A549 (cell line): ENCODE measurements around the gene PPM1H. TPM values are rescaled to one million over a fixed set of nuclear protein-coding genes. Genes with fewer than 3 reads are reported as not detected.

Experiments used
- ATAC-seq, 2 experiments: fragments of 200-7000 bp in 1 of 2; fragments of >200 bp in 1 of 2; cut with Nextera tagmentation in 1 of 2; cut with Tn5 transposase in 1 of 2; 3 replicates each; pipeline versions ENCODE4 v1.8.0 to v1.9.1; 2018 to 2020; ENCODE audit warnings: mild to moderate bottlenecking in 1 of 2, moderate library complexity in 1 of 2
- CTCF ChIA-PET: fragments of 300-600 bp; sonication (Branson Sonifier 250); formaldehyde crosslinking; extraction: SDS; loops from one replicate; lab custom pipeline; 2021; ENCODE audit warnings: antibody characterized with exemption, inconsistent platforms; lab: Yijun Ruan, JAX
- POLR2A ChIA-PET: fragments of 350-600 bp; formaldehyde crosslinking; extraction: SDS; loops from one replicate; lab custom pipeline; 2021; ENCODE audit warnings: antibody characterized with exemption, inconsistent platforms; lab: Yijun Ruan, JAX
- DNase-seq, 2 experiments: peaks; one replicate each; pipeline versions ENCODE4 v3.0.0 to v3.0.0-alpha.2; 2011 to 2016; ENCODE audit warnings: low read depth in 1 of 2, low spot score in 1 of 2
- FAIRE-seq: peaks from 2 replicates; lab custom pipeline; 2011; peaks lifted over from hg19 to GRCh38; lab: Jason Lieb, UNC
- H3K27ac ChIP-seq, 2 experiments: fragments of >200 bp; sonication (Bioruptor Twin); formaldehyde crosslinking; 3 replicates each; pipeline ENCODE4 v1.5.1; 2016 to 2017
- H3K4me1 ChIP-seq: fragments of >200 bp; sonication (Bioruptor Twin); formaldehyde crosslinking; 3 replicates; pipeline ENCODE4 v1.6.1; 2016
- H3K4me2 ChIP-seq: fragments of >200 bp; sonication (Bioruptor Twin); formaldehyde crosslinking; 3 replicates; pipeline ENCODE4 v1.6.1; 2016
- H3K4me3 ChIP-seq: fragments of >200 bp; sonication (Bioruptor Twin); formaldehyde crosslinking; 3 replicates; pipeline ENCODE4 v1.5.1; 2016
- H3K9me3 ChIP-seq: fragments of >200 bp; sonication (Bioruptor Twin); formaldehyde crosslinking; 3 replicates; pipeline ENCODE4 v1.6.1; 2016
- BCL3 ChIP-seq: fragments of >200 bp; sonication (Bioruptor Twin); formaldehyde crosslinking; IDR thresholded peaks from 3 replicates; pipeline ENCODE4 v1.6.1; 2016
- CBX8 ChIP-seq: fragments of 200-600 bp; sonication (generic); IDR thresholded peaks from 2 replicates; pipeline ENCODE4 v1.6.1; 2016
- EP300 ChIP-seq, 2 experiments: fragments of >200 bp; sonication (Bioruptor Twin); formaldehyde crosslinking; IDR thresholded peaks; 2 replicates in 1 of 2; 3 replicates in 1 of 2; pipeline ENCODE4 v1.6.1; 2016 to 2017
- FOXS1 ChIP-seq: fragments of 250-450 bp; sonication (Bioruptor Pico); IDR thresholded peaks from 2 replicates; pipeline ENCODE4 v1.5.0; 2020; ENCODE audit warnings: mild to moderate bottlenecking, moderate library complexity
- HEYL ChIP-seq: fragments of 250-450 bp; sonication (Bioruptor Pico); IDR thresholded peaks from 2 replicates; pipeline ENCODE4 v1.8.0; 2021; ENCODE audit warnings: mild to moderate bottlenecking, moderate library complexity
- KDM1A ChIP-seq: fragments of 200-600 bp; sonication (generic); IDR thresholded peaks from 2 replicates; pipeline ENCODE4 v1.6.1; 2016; ENCODE audit warnings: low read depth, mild to moderate bottlenecking
- MAFK ChIP-seq: fragments of 450-650 bp; IDR thresholded peaks from 2 replicates; pipeline ENCODE4 v1.6.1; 2014; ENCODE audit not compliant: partially characterized antibody
- MAZ ChIP-seq: fragments of 150-350 bp; IDR thresholded peaks from 2 replicates; pipeline ENCODE4 v1.6.1; 2014; ENCODE audit warnings: antibody characterized with exemption, low read depth, low read length, borderline replicate concordance
- NFE2L2 ChIP-seq: fragments of 150-350 bp; conservative IDR thresholded peaks from 2 replicates; pipeline ENCODE4 v1.6.1; 2014; ENCODE audit warnings: low read length
- NPAS2 ChIP-seq: fragments of 250-450 bp; sonication (Bioruptor Pico); IDR thresholded peaks from 2 replicates; pipeline ENCODE4 v1.8.0; 2022; ENCODE audit warnings: mild to moderate bottlenecking, moderate library complexity, borderline replicate concordance
- REST ChIP-seq: fragments of 200-600 bp; sonication (generic); IDR thresholded peaks from 2 replicates; pipeline ENCODE4 v1.6.1; 2016; ENCODE audit warnings: antibody characterized with exemption, mild to moderate bottlenecking, moderate library complexity
- SMC3 ChIP-seq: fragments of >200 bp; sonication (Bioruptor Twin); formaldehyde crosslinking; IDR thresholded peaks from 3 replicates; pipeline ENCODE4 v1.6.1; 2018; ENCODE audit warnings: inconsistent platforms
- SREBF2 ChIP-seq: fragments of 450-650 bp; IDR thresholded peaks from 2 replicates; pipeline ENCODE4 v1.6.1; 2014; ENCODE audit warnings: mild to moderate bottlenecking, moderate library complexity
- TP53 ChIP-seq: fragments of 250-450 bp; sonication (Bioruptor Pico); IDR thresholded peaks from 2 replicates; pipeline ENCODE4 v1.5.0; 2021; ENCODE audit warnings: mild to moderate bottlenecking, moderate library complexity
- USF2 ChIP-seq: fragments of 450-650 bp; IDR thresholded peaks from 2 replicates; pipeline ENCODE4 v1.6.1; 2014; ENCODE audit warnings: antibody characterized with exemption
- ZFP36 ChIP-seq: fragments of 450-650 bp; IDR thresholded peaks from 2 replicates; pipeline ENCODE4 v1.6.1; 2014; ENCODE audit warnings: borderline replicate concordance; ENCODE audit not compliant: partially characterized antibody
- WGBS: methylation state at CpG from one replicate; pipeline ENCODE4 v1.1.6; 2017; ENCODE audit errors: missing lambda C conversion rate; 5-methylcytosine and 5-hydroxymethylcytosine counted together
- polyA plus RNA-seq, 4 experiments: library from polyadenylated mRNA; depleted of rRNA in 3 of 4; stranded (reverse); fragments of >200 nt; fragmentation: RNase III in 1 of 4; extraction: RNeasy Plus Mini Kit Qiagen cat#74134 plus additional on column Dnase treatment in 1 of 4; gene quantifications; 2 replicates in 3 of 4; 3 replicates in 1 of 4; pipeline ENCODE4 v1.2.3, GENCODE V29; 2011 to 2017
- TF ChIP-seq, protein P1 (sequence below): IDR thresholded peaks from 2 replicates; pipeline ENCODE4 v1.6.1; 2012
- TF ChIP-seq, protein P2 (sequence below): IDR thresholded peaks from 2 replicates; pipeline ENCODE4 v1.6.1; 2012; ENCODE audit warnings: low read depth, borderline replicate concordance

The PPM1H gene
- polyA plus RNA-seq, 2 of the 4 experiments (the other 2 are of a cell fraction), result 7.8 TPM

DNA sequence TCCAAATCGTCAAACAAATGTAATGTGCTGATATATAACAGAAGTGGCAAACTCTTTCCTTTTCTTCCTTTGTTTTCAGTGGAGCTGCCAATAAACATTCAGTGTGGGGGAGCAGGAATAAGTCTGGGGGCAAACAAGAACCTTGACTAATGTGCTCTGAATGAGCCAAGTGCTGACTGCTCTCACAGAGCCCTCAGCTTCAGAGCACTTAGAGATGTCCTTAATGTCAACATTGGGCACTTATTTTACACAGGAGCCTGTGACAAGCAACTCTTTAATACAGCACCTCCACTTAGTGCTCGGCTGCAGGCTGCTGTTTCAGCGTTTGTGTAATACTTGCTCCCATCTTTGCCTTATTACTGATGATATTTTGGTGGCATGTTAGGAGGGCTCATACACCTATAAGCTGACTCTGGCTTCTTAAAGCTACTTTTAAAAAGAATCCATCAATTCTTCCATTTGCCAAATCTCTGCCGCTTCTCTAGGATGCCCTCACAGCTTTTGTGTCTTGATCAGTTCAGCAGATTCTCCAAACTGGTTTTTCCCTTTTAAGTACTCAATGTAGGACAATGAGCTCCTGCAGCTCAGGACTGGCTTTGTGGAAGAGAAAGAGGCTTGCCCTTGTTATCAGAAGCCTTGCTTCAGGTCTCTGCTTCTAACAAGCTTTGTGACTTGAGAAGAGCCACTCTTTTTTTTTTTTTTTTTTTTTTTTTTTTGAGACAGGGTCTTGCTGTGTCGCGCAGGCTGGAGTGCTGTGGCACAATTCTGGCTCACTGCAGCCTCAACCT, 261.7 kb downstream of the PPM1H start:
- TF ChIP-seq, protein P1, sequence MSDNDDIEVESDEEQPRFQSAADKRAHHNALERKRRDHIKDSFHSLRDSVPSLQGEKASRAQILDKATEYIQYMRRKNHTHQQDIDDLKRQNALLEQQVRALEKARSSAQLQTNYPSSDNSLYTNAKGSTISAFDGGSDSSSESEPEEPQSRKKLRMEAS, result no peak
- TF ChIP-seq REST, result no peak
- no peak for TF ChIP-seq NFE2L2
- TF ChIP-seq FOXS1 (CRISPR knock-in tag), result no peak
- TF ChIP-seq, all 56 proteins: peak for 0
- ChIA-PET CTCF (interaction anchor here (0.6 kb wide), 1 partner anchor 398 kb away, joined by 3 read pairs; no protein-coding TSS in a partner anchor), POLR2A (no interaction called here)
- Histone ChIP-seq H3K4me2 (no peak overlapping the region), H3K9me3 (0 out of 3 replicates have a peak, but pooled peaks cover 3% of the 10 kb centered on the region), H3K4me1 (no peaks in the 10 kb centered on the region), H3K27ac (no peak overlapping the region; a peak in 1 of 6 replicates), H3K4me3 (no peak overlapping the region)
- DNase-seq (no peak), ATAC-seq (no peak), FAIRE-seq (no peak)
- 93% methylated on average over 6 of the region's 6 CpGs for WGBS

GRCh38 chr12:62670986-62671720, 263.8 kb downstream of the PPM1H start:
- FAIRE-seq, result no peak
- TF ChIP-seq CBX8 (no peak), BCL3 (no peak), USF2 (no peak), EP300 (IDR thresholded peaks at IDR 0.05) (no peak), ZFP36 (no peak), MAFK (no peak), TP53 (CRISPR knock-in tag) (no peak), NPAS2 (CRISPR knock-in tag) (no peak), SREBF2 (no peak), MAZ (no peak), KDM1A (no peak), FOXS1 (CRISPR knock-in tag) (no peak), HEYL (CRISPR knock-in tag) (no peak), SMC3 (no peak)
- TF ChIP-seq, protein P2, sequence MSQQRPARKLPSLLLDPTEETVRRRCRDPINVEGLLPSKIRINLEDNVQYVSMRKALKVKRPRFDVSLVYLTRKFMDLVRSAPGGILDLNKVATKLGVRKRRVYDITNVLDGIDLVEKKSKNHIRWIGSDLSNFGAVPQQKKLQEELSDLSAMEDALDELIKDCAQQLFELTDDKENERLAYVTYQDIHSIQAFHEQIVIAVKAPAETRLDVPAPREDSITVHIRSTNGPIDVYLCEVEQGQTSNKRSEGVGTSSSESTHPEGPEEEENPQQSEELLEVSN, result no peak
- TF ChIP-seq, all 56 proteins: peak for 0
- H3K4me2 ChIP-seq, result no peak overlapping the region
- no peak overlapping the region for H3K4me3 ChIP-seq
- H3K4me1 ChIP-seq, result no peaks in the 10 kb centered on the region
- ChIA-PET CTCF (interaction anchor here (0.7 to 1.8 kb wide), 4 partner anchors 11 to 123 kb away, joined by 3 to 10 read pairs (median 4); no protein-coding TSS in a partner anchor), POLR2A (no interaction called here)
- no peaks in the 10 kb centered on the region for H3K9me3 ChIP-seq
- WGBS, result 86% methylated on average over 10 of the region's 10 CpGs
- no peak for DNase-seq
- no peak overlapping the region for H3K27ac ChIP-seq
- ATAC-seq, result no peak
